ENCODE measurements around the gene NDUFS6.

The NDUFS6 gene

DNA sequence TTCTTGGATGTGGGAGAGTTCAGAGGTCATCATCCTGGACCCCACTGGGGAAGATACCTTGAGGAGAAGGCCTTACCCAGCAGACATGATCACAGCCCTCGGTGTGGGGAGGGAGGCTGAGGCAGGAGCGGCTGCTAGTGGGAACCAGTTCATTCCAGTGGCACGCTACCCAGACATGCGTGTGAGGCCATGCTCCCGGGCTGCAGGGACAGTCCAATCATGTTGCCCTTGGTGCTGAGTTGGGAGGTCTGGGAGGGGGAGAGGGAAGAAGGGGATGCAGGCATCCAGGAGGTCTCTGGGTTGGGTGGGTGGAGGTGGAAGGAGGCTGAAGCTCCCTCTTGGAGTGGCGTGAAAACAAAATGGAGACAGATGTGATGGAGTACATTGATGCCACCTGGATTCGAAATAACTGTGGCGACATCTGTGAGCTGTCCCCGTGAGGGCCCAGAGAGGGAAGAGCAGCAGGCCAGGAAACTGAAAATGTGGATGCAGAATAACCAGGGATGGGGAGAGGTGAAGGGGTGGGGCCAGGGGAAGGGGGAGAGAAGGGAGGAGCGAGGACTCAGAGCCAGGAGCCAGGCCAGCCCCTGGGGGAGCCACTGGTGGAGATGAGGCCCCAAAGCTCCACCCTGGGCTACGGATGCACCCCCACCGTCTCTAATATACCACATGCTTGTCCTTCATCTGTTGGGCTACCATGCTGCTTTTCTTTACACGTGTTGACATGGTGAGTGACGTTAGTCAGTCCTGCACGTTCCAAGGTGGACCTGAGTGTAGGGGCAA is 16.2 kb downstream of the NDUFS6 start:
- DNase-seq (ENCODE audit: low spot score): no peak

DNA sequence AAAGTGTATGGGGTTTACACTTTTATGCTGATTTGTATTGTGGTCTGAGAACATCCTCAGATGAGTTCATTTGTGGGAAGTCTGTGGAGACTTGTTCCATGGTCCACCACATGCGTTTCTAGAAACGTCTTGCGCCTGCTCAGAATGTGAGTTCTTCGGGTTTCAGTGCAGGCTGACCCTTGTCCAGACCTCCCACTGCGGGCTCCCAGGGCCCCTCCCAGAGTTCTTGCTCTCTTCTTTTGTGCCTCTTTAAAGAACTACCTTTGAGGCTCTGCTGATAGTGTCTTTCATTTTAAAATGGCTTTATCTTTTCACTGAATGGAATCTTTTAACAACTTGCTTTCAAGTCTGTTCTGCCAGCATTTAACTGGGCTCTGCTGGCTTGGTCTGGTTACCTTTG is 17.6 kb downstream of the NDUFS6 start:
- no peak for DNase-seq (ENCODE audit: low spot score)

DNA sequence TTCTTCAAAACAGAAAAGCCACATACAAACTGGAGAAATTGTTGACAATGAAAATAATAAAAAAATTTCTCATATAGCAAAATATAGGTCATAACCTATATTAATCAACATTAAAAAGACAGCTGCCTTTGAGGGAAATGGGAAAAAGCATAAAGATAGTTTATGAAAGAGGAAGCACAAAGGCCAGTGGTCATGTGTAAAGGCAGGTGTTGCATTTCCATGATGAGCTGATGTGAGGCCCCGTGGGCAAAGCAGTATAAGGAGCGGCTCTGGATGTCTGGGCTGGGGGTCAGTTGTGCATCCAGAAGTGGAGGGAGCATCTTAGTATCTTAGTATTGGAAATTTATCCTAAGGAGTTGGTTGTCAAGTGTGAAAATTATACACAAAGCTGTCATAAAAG is 18.3 kb downstream of the NDUFS6 start:
- DNase-seq (ENCODE audit: low spot score): no peak

DNA sequence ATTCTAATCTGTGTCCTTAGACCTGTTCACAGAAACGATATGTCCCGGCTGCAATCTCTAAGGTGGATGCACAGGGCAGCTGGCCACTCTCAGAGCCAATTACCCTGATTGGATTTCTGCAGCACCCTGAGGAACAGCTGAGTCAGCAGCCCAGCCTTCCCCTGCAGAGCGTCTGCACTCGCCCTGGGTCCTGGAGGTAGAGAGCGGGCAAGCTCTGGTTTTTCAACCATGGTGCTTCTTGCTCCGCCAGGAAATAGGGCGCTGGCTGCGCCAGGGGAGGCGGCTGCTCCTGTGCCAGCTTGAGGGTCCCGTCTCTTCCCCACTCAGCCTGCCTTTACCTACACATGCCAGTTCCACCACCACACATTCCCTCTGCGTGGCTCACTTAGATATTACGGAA is 19.2 kb downstream of the NDUFS6 start:
- no peak for DNase-seq (ENCODE audit: low spot score)

DNA sequence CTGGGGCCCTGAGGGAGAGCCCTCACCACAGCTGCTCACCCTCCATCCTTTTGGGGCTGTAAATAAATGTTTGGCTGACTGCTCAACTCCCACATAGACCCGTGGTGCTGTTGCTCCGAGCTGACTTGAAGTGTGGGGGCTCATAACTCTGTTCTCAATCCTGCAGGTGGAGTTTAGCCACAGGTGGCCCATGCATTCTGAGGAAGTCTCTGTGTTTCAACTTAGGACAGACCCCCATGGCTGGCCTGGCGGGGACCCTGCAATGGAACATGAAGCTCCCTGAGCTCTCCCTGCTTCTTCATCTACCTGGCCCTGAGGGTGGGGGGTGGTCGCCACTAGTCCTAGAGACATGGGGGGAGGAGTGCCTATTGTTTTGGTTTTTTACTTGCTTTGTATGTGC is 19.7 kb downstream of the NDUFS6 start:
- DNase-seq (ENCODE audit: low spot score): no peak

DNA sequence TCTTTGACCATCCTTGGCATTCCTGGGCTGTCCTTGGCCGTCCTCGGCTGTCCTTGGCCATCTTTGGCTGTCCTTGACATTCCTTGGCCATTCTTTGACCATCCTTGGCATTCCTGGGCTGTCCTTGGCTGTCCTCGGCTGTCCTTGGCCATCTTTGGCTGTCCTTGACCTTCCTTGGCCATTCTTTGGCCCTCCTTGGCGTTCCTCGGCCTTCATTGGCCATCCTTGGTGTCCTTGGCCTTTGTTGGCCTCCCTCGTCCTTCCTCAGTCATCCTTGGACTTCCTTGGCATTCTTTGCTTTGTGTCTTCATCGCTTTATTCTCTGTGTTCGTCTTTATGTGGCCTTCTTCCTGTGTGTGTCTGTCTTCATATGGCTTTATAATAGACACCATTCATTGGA is 20.7 kb downstream of the NDUFS6 start:
- DNase-seq (ENCODE audit: low spot score): no peak

DNA sequence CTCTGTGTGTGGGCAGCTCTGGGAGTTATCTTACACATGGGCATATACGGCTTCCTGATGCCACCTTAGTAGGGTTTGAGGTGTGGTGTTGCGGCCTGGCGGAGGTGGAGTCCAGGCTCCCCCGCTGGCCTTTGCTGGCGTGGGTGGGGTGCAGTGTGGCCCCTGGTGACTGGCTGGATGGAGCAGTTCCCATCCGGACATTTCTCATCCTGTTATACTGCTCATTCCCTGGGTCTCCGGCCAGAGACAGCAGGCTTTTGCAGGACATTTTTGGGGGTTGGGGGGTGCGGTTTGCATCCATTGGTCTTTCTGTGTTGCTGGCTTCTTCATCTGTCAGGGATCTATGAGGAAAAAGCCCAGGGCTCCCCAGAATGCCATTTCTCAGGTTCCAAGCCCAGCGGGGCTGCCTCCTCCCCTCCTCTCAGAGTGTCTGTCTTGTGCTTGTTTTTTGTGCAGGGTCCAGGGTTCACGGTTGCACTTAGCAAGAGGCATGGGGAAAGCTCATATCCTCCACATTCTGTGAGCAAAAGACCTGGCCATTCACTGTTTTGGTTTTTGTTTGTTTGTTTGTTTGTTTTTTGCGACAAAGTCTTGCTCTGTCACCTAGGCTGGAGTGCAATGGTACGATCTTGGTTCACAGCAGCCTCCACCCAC is 22.3 kb downstream of the NDUFS6 start:
- DNase-seq (ENCODE audit: low spot score): no peak

DNA sequence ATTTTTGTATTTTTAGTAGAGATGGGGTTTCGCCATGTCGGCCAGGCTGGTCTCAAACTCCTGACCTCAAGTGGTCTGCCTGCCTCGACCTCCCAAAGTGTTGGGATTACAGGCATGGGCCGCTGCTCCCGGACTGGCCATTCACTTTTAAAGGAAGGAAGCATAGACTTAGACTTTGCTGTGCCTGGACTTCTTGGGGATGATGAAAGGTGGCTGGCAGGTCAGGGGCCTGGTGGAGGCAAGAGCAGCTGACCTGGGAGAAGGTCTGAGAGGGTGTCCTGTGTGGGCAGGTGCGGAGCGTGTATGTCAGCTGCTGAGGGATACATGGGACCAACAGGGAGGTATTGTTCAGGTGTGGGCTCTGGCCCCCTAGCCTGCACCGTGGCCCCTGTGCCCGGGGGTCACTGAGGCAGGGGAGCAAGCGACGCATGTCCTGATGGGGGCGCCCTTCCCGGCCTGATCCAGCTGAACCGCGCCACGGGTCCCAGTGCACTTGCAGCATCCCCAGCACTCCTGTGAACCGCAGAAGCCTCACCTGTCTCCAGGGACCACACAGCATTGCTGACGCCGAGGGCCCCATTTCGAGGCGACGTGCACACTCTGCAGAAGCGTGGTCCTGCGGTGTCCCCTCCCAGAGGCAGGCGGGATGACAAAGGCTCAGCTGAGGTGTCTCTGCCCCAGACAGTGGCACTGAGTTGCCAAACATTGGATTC is 23.1 kb downstream of the NDUFS6 start:
- DNase-seq (ENCODE audit: low spot score): no peak

DNA sequence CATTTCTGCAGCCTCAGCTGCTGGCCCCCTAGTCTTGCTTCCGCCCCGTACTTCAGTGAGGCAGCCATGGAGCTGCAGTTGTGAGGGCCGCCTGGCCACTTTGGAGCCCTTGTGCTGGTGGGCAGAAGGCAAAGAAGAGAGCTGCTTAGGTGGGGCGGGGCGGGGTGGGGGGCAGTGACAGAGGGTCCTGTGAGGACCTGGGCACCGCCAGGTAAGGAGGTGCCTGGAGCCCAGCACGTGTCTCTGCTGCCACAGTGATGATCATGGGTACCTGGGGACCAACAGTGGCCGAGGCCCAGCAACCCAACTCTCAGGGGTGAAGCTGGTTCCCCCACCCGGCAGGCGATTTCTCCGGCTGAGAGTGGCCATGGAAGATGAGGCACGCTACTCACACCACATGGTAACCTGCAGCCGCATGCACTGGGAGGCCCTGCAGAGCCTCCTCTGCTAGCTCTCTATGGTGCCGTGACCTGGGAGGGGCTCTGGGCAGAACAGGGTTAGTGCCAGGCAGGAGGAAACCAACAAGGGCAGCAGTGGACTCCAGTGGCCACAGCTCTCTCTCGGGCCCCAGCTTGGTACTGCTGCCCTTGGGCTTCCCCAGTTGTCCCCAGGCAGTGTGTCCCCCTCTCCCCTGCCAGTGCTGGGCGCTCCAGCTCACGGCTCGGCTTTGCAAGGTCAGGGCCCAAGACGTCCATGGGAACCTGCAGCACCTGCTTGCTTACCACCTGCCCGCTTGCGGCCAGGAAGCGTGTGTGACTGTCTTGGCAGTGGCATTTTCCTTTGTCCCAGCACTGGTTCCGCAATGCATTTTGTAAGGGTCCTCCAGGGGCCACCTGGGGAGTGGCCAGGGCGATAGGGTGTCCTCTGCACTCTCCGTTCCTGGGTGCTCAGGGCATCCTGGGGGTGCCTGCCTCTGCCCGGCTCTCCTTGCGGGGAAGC is 24.0 kb downstream of the NDUFS6 start:
- no peak for DNase-seq (ENCODE audit: low spot score)

DNA sequence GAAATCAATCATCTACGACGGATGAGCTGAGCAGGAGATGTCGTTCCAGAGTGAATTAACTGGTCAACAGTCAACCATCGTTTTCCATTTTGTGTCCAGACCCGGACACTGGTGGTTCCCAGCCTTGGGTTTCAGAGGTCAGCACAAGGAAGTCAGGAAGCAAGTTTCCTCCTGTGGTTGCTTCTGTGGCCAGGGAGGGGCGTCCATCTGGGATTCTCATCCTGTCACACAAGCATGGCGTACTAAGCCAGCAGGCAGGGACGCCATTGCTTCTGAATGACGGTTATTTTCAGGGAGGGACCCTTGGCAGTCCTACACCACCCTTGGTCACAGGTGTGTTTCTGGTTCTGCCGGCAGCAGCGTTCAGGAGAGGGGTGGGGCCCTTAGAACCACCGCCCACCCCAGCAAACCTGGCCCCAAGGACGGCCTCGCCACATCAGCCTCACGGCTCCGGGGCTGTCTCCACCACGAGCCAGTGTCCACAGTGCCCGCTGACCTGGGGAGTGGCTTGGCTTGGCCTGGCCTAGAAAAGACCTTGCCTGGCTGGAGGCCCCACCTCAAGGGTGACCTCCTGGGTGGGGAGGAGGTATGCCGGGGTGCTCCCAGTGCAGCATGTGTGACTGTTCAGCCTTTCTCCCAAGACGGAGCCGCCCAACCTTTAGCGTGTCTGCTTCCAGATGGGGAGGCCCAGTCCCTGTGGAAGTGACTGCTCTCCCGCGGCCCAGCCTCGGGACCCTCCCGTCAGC is 25.2 kb downstream of the NDUFS6 start:
- DNase-seq (ENCODE audit: low spot score): no peak

DNA sequence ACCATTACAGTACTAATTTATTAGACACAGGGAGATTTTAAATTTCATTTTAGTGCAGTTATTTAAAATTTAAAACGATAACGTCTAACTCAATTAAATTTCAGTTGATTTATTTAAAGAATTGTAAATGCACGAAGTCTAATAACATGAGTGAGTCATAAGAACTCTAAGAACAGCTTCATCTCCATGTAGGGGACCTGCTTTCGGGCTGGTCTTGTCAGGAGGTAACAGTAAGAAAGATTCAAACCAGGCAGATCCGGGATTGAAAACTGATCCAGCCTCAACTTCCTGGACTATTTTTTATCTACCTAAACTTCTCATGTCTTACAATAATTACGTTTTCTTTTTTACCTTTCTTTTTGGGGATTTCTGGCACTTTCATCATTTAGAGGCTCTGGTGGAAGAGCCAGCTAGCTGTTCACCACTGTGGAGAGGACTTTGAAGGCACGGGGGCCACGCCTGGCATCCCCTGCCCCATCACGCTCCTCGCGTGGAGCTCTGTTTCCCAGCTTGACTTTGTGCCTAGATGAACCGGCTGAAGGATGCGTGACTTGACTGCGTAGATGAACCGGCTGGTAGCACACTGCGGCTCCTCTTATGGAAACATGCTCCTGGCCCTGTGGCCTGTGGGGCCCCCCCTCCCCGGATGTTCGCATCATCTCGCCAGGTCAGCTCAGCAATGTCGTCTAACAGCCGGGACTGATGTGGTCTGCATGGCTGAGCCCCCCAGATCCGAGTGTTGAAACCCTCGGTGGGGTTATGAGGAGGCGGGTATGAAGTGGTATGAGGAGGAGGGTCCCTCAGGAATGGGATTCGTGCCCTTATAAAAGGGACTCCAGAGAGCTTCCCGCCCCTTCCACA is 26.0 kb downstream of the NDUFS6 start:
- DNase-seq (ENCODE audit: low spot score): no peak

DNA sequence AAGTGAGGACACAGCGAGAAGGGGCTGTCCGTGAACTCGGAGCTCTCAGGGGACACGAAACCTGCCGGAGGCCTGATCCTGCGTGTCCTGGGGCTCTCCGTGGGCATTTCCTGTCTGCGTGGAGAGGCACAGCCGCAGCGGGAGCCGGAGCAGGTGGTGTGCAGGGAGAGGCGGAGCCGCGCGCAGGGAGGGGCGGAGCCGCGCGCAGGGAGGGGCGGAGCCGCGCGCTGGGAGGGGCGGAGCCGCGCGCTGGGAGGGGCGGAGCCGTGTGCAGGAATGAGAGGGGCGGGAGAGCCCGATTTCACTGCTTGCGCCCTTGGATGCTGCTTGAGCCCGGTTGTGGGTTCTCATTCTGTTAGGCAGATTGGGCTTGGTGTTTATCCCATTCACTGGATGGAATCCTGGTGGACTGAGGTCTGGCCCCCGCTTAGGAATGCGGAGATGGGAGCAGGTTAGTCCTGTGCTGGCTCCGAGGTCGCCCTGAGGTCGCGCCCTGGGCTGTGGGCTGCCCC is 26.7 kb downstream of the NDUFS6 start:
- peak; percentile 1 for DNase-seq (ENCODE audit: low spot score)

DNA sequence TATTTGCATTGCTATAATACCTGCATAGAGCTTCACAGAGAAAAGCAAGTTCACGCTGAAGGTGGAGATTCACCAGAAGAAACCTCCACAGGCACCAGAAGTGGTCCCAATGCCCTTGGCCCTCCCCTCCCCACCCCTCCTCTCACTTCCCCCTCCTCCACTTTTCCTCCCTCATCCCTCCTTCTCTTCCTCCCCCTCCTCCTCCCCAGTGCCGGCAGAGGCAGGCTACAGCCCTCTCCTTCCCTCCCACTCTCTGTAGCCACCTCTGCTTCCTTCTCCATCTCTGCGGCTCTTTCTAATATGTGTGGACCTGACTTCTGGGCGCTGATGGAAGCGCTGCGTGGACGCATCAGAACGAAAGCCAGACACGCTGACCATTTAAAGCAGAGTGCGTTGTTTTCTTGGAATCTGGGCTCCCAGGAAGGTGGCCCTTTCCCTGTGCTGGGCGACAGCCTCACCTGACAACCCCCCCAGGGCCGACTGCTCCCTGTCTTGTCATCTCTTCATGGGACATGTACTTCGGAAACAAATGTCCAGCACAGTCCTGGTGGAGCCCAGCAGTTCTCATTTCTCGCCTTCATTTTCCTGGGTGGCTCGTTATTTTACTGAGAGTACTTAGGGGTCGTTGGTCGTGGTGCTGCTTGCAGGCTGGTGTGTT is 29.5 kb downstream of the NDUFS6 start:
- DNase-seq (ENCODE audit: low spot score): no peak

DNA sequence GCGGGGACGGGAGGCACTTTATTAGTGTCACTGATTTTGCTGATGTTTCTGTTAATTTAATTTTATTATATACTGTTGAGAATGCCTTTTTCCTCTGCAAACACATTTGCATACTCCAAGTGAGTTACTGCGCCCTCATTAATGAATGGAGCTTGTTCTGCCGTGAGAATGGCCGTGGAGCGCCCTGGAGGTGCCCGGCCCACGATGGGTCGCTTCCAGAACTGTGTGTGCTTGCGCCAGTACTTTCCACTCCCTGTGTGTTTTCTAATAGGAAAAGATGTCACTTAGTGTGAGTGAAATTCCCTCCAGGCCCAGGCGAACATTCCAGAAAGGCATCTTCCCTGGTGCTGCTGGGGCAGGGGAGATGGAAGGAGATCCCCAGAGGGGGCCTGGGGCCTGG is 30.1 kb downstream of the NDUFS6 start:
- DNase-seq (ENCODE audit: low spot score): no peak

DNA sequence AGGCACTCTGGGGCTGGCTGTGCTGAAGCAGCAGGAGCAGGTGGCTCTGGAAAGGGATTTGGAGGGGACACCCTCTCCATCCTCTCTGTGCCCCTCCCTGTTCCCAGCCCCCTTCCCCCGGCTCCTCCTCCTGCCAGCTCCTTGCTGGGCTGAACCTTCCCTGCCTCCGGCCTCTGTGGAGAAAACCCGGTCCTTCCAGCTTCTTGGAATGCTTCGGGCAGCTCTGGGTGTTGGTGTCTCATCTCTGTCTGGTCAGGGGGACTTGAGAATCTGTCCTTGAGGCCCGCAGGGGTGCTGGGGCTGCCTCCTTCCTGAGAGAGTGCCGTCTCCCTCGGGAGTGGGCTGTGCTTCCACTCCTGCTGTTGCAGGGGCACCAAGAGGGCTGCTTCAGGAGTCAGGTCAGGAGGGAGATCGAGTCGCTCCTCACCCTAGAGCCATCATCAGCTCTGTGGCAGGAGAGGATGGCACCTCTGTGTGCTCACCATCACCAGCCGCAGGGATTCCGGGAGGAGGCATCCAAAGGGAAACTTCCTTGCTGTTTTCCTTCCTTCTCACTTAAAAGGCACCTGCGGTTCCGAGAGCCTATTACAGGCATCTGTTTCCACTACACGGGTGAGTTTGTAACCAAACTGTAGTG is 30.6 kb downstream of the NDUFS6 start:
- no peak for DNase-seq (ENCODE audit: low spot score)

DNA sequence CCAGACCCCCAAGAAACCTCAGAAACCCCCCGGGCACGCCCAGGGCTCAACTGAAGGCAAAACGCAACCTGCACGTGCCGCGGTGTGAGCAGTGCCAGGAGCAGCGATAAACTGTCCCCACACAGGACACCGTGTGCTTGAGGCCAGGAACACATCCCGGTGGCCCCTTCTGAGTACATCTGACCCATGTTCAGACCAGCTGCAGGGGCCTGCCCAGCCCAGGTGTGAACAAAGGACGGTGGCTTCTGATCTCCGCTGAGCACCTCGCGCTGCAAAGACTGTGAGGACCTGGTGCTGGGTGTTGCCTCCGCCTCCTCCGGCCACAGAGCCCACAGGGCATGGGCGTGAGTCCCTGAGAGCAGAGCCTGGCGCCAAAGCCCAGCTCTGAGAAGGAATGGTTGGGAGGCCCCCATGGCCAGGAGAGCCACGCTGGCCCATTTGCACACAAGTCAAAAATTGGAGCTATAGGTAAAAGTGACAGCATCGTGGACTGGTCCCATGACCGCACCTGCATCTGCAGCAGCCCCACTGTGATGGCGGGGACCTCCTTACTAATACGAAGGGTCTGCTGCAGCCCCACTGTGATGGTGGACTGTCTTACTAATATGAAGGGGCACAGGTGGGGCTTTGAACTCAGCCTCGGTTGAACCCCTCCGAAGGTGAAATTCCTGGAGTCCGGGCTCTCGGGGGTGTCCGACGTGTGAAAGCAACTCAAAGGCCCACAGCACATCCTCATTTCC is 31.5 kb downstream of the NDUFS6 start:
- DNase-seq (ENCODE audit: low spot score): no peak

DNA sequence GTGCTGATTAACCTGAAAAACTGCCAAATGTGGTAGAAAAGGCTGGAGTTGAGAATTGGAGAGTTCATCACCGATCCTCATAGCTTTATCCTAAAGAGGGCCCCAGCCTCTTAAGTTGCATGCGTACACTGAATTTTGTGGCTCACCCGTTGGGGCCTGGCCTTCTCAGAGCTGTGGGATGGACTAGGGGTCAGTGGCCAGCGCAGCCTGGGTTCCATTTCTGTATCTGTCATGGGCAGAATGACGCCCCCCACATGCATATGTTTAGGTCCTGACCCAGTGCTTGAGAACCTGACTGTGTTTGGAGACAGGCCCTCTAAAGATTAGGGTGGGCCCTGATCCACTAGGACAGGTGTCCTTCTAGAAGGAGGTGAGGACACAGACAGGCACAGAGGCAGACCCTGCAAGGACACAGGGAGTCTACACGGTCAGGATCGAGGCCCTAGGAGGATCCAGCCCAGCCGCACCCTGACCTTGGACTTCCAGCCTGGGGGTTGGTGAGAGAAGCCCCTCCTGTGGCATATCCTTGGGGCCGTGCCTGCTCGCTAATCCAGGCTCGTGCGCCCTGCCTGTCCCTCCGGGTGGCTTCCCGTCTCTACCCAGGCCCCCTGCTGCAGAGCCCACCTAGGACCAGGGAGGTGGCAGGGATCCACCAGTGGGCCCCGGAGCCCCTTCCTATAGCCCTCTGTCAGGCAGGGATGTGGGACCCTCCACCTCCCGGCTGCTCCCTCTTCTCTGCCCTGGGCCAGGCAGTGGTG is 32.2 kb downstream of the NDUFS6 start:
- no peak for DNase-seq (ENCODE audit: low spot score)

Measured in CD4-positive, alpha-beta T cell treated with Interleukin-15 for 4 hours (primary cell).